ENCODE data around the gene CALCA. TPM values are rescaled to one million over a fixed set of nuclear protein-coding genes. Genes with fewer than 3 reads are reported as not detected.

The CALCA gene
- total and polyA plus RNA-seq, 2 of the 4 experiments (the other 2 are of a cell fraction), result not detected

- Histone ChIP-seq H3K9ac (ENCODE audit: low read depth, low read length) (no peak overlapping the region), H4K20me1 (ENCODE audit: insufficient read depth, low read length) (no peaks in the 10 kb centered on the region), H4K91ac (ENCODE audit: insufficient read depth, low read depth, low read length) (no peak overlapping the region), H3K23ac (ENCODE audit: low read depth, low read length) (no peak overlapping the region), H2AK9ac (replicated peaks; ENCODE audit: low read depth, low read length, poor library complexity) (no peak overlapping the region), H2AFZ (replicated peaks; ENCODE audit: low read length, poor library complexity) (no peak overlapping the region), H3K27me3 (ENCODE audit: control insufficient read depth, insufficient read depth, low read length) (no peaks in the 10 kb centered on the region), H3K4ac (ENCODE audit: low read depth, low read length) (no peak overlapping the region), H3K4me3 (ENCODE audit: insufficient read depth, low read depth, low read length) (no peak overlapping the region), H3K9me1 (ENCODE audit: insufficient read depth, low read length) (no peaks in the 10 kb centered on the region), H3K56ac (ENCODE audit: extremely low read depth, insufficient read depth, low read length) (no peak overlapping the region), H2BK20ac (ENCODE audit: low read depth, low read length) (no peak overlapping the region), H3K14ac (replicated peaks; ENCODE audit: low read depth, low read length) (no peak overlapping the region), H2BK15ac (ENCODE audit: low read depth, low read length) (no peak overlapping the region), H3K4me2 (ENCODE audit: low read depth, low read length) (no peak overlapping the region), H2BK120ac (ENCODE audit: low read depth, low read length) (no peak overlapping the region), H2AK5ac (ENCODE audit: low read depth, low read length) (no peak overlapping the region), H3K79me1 (ENCODE audit: low read depth in 1 of 2, low read length in 2 of 2) (no peaks in the 10 kb centered on the region), H3K27ac (ENCODE audit: insufficient read depth, low read length) (no peak overlapping the region), H3K36me3 (ENCODE audit: control insufficient read depth, insufficient read depth, low read length) (no peaks in the 10 kb centered on the region), H3K9me3 (ENCODE audit: control insufficient read depth, insufficient read depth, low read length) (no peaks in the 10 kb centered on the region), H4K8ac (ENCODE audit: low read depth in 2 of 2, low read length in 2 of 2) (no peak overlapping the region), H4K5ac (ENCODE audit: low read depth, low read length) (no peak overlapping the region), H3K4me1 (ENCODE audit: control insufficient read depth, insufficient read depth, low read length) (no peaks in the 10 kb centered on the region), H2BK5ac (ENCODE audit: low read depth, low read length, poor library complexity, severe bottlenecking) (no peak overlapping the region), H3K18ac (ENCODE audit: low read depth, low read length) (no peak overlapping the region)
- WGBS, 2 experiments (ENCODE audit: extremely low coverage in 2 of 2, insufficient read length in 1 of 2), result 20% methylated on average over 1 of the region's 4 CpGs; no CpG with 5 or more reads in 1 of the 2 experiments
- POLR2A ChIA-PET (ENCODE audit: unreplicated experiment), result no interaction called here
- DNase-seq (no peak), ATAC-seq (ENCODE audit: low read depth) (no peak)
- TF ChIP-seq ELK1 (IDR thresholded peaks at IDR 0.05; ENCODE audit: borderline replicate concordance, low read depth, low read length) (no peak), POLR2A (IDR thresholded peaks at IDR 0.05; ENCODE audit: low read depth, low read length) (no peak), CEBPB (IDR thresholded peaks at IDR 0.05; ENCODE audit: low read depth, low read length) (no peak), RFX5 (IDR thresholded peaks at IDR 0.05; ENCODE audit: low read depth, low read length) (no peak), RCOR1 (IDR thresholded peaks at IDR 0.05; ENCODE audit: insufficient replicate concordance, low read length) (no peak), BHLHE40 (IDR thresholded peaks at IDR 0.05; ENCODE audit: low read depth, low read length) (no peak), MAZ (IDR thresholded peaks at IDR 0.05; ENCODE audit: borderline replicate concordance, low read depth, low read length) (no peak), RAD21 (IDR thresholded peaks at IDR 0.05; ENCODE audit: low read length) (no peak), MAFK (IDR thresholded peaks at IDR 0.05; ENCODE audit: low read depth, low read length) (no peak), FOS (IDR thresholded peaks at IDR 0.05; ENCODE audit: low read depth, low read length) (no peak)
- TF ChIP-seq, protein P1, sequence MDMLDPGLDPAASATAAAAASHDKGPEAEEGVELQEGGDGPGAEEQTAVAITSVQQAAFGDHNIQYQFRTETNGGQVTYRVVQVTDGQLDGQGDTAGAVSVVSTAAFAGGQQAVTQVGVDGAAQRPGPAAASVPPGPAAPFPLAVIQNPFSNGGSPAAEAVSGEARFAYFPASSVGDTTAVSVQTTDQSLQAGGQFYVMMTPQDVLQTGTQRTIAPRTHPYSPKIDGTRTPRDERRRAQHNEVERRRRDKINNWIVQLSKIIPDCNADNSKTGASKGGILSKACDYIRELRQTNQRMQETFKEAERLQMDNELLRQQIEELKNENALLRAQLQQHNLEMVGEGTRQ (IDR thresholded peaks at IDR 0.05; ENCODE audit: low read depth, low read length), result no peak
- TF ChIP-seq, protein P2, sequence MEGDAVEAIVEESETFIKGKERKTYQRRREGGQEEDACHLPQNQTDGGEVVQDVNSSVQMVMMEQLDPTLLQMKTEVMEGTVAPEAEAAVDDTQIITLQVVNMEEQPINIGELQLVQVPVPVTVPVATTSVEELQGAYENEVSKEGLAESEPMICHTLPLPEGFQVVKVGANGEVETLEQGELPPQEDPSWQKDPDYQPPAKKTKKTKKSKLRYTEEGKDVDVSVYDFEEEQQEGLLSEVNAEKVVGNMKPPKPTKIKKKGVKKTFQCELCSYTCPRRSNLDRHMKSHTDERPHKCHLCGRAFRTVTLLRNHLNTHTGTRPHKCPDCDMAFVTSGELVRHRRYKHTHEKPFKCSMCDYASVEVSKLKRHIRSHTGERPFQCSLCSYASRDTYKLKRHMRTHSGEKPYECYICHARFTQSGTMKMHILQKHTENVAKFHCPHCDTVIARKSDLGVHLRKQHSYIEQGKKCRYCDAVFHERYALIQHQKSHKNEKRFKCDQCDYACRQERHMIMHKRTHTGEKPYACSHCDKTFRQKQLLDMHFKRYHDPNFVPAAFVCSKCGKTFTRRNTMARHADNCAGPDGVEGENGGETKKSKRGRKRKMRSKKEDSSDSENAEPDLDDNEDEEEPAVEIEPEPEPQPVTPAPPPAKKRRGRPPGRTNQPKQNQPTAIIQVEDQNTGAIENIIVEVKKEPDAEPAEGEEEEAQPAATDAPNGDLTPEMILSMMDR (conservative IDR thresholded peaks at IDR 0.05; ENCODE audit: low read depth, low read length), result no peak
- dilution Hi-C loops (cut with HindIII; ENCODE audit: low sequenced_read_pairs, unreplicated experiment), result no loop called here
- CTCF ChIA-PET, result no interaction called here
- in situ Hi-C loops (cut with MboI; ENCODE audit: low sequenced_read_pairs), result no loop called here
- intact Hi-C loops (cut with micrococcal nuclease), result no loop called here
- BruUV-seq (replicated peaks), result no TSS peak
Observed at GRCh38 chr11:14949437-14950147, 22.6 kb downstream of the CALCA start.
